ENCODE data around the gene NCOA3. TPM values are rescaled to one million over a fixed set of nuclear protein-coding genes. Genes with fewer than 3 reads are reported as not detected.

The NCOA3 gene
- total RNA-seq, 2 donors from 2014 or later = 76.0 to 113 TPM

- ATAC-seq (replicated peaks in 1 of 2) = no peak
- Mint-ChIP-seq H3K4me3 (no peak overlapping the region), H3K9me3 (no peaks in the 10 kb centered on the region), H3K36me3 (ENCODE audit: insufficient read depth in 2 of 2) (peaks cover 3 to 48% of the 10 kb centered on the region in 2 donors), H3K4me1 (ENCODE audit: low read depth) (no peaks in the 10 kb centered on the region), H3K27ac (no peak overlapping the region), H3K27me3 (ENCODE audit: low read depth) (no peaks in the 10 kb centered on the region)
- DNase-seq = no peak
Measured at GRCh38 chr20:47638851-47639250, 137.2 kb downstream of the NCOA3 start.

DNA sequence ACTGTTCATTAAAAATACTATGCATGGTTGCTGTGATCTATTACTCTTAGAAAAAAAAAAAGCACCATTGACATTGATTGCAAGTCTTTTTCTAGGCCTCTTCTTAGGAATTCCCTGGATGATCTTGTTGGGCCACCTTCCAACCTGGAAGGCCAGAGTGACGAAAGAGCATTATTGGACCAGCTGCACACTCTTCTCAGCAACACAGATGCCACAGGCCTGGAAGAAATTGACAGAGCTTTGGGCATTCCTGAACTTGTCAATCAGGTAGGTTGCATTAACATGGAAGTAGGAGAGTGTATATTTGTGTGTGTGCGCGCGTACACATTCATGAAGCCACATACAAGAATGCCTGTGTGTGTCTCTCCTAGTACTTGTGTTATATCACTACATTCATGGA lies 140.4 kb downstream of the NCOA3 start:
- DNase-seq = no peak
- no peak for ATAC-seq (replicated peaks in 1 of 2)
- no peaks in the 10 kb centered on the region for H3K9me3 Mint-ChIP-seq
- H3K27me3 Mint-ChIP-seq (ENCODE audit: low read depth) = no peaks in the 10 kb centered on the region
- H3K4me3 Mint-ChIP-seq = no peak overlapping the region
- no peak overlapping the region for H3K27ac Mint-ChIP-seq
- H3K36me3 Mint-ChIP-seq (ENCODE audit: insufficient read depth in 2 of 2) = peaks cover 8 to 43% of the 10 kb centered on the region in 2 donors
- no peaks in the 10 kb centered on the region for H3K4me1 Mint-ChIP-seq (ENCODE audit: low read depth)

GRCh38 chr20:47642624-47643023 lies 140.9 kb downstream of the NCOA3 start:
- Mint-ChIP-seq H3K27me3 (ENCODE audit: low read depth) (no peaks in the 10 kb centered on the region), H3K4me3 (no peak overlapping the region), H3K9me3 (no peaks in the 10 kb centered on the region), H3K4me1 (ENCODE audit: low read depth) (no peaks in the 10 kb centered on the region), H3K27ac (no peak overlapping the region), H3K36me3 (ENCODE audit: insufficient read depth in 2 of 2) (peaks cover 8 to 39% of the 10 kb centered on the region in 2 donors)
- DNase-seq (no peak), ATAC-seq (replicated peaks in 1 of 2) (no peak)

DNA sequence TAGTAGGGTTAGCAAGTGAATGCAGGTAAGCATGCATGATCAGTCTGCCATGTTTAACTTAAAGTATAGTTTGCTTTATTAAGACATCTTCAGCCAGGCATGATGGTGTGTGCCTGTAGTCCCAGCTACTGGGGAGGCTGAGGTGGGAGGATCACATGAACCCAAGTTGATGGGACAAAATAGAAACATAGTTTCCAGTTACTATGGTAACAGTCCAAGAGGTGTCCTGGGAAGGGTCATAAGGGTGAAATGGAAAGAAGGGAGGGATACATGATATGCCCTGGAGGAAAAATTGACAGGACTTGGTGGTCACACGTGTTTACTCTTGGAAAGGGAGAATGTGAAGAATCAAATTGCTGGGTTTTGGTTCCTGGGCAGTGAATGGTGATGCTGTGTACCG lies 143.9 kb downstream of the NCOA3 start:
- H3K27me3 Mint-ChIP-seq (ENCODE audit: low read depth) = no peaks in the 10 kb centered on the region
- DNase-seq (no peak), ATAC-seq (replicated peaks in 1 of 2) (no peak)
- peak overlapping the region; percentile 23 for H3K27ac Mint-ChIP-seq
- no peaks in the 10 kb centered on the region for H3K9me3 Mint-ChIP-seq
- no peaks in the 10 kb centered on the region for H3K4me1 Mint-ChIP-seq (ENCODE audit: low read depth)
- H3K36me3 Mint-ChIP-seq (ENCODE audit: insufficient read depth in 2 of 2) = peaks cover 8 to 38% of the 10 kb centered on the region in 2 donors
- no peak overlapping the region for H3K4me3 Mint-ChIP-seq

DNA sequence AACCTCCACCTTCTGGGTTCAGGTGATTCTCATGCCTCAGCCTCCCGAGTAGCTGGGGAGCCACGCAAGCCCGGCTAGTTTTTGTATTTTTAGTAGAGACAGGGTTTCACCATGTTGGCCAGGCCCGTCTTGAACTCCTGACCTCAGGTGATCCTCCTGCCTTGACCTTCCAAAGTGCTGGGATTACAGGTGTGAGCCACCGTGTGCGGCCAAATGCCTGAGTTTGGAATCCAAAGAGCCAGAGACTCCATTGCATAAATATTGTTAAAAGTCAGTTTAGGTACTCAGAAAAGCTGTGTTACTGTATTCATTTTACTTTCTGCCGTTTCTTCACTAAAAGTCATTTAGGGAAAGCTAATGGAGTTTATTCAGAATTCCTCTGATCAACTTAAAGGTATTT lies 146.3 kb downstream of the NCOA3 start:
- DNase-seq (no peak), ATAC-seq (replicated peaks in 1 of 2) (no peak)
- Mint-ChIP-seq H3K9me3 (no peaks in the 10 kb centered on the region), H3K36me3 (ENCODE audit: insufficient read depth in 2 of 2) (peaks cover 10 to 49% of the 10 kb centered on the region in 2 donors), H3K27ac (no peak overlapping the region), H3K27me3 (ENCODE audit: low read depth) (no peaks in the 10 kb centered on the region), H3K4me1 (ENCODE audit: low read depth) (no peaks in the 10 kb centered on the region), H3K4me3 (no peak overlapping the region)

- Mint-ChIP-seq H3K27ac (no peak overlapping the region), H3K36me3 (ENCODE audit: insufficient read depth in 2 of 2) (peaks cover 8 to 49% of the 10 kb centered on the region in 2 donors), H3K9me3 (no peaks in the 10 kb centered on the region)
Measured at GRCh38 chr20:47648943-47649342, 147.3 kb downstream of the NCOA3 start.

DNA sequence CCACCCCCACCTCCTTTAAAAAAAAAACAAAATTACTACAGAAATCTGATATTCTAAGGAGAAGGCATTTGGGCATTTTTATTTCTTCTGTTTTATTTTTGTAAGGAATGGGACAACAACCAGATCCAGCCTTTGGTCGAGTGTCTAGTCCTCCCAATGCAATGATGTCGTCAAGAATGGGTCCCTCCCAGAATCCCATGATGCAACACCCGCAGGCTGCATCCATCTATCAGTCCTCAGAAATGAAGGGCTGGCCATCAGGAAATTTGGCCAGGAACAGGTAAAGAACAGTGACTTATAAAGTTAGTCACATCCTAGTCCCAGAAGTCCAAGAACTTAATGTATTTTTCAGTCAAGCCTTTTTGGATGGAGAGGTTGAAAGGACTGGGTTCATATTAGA lies 150.6 kb downstream of the NCOA3 start:
- H3K27me3 Mint-ChIP-seq (ENCODE audit: low read depth) = no peaks in the 10 kb centered on the region
- peaks cover 3 to 46% of the 10 kb centered on the region in 2 donors for H3K36me3 Mint-ChIP-seq (ENCODE audit: insufficient read depth in 2 of 2)
- DNase-seq (no peak), ATAC-seq (replicated peaks in 1 of 2) (no peak)
- H3K4me1 Mint-ChIP-seq (ENCODE audit: low read depth) = no peaks in the 10 kb centered on the region
- H3K4me3 Mint-ChIP-seq = no peak overlapping the region
- H3K27ac Mint-ChIP-seq = peak overlapping the region; percentile 24
- no peaks in the 10 kb centered on the region for H3K9me3 Mint-ChIP-seq

More at GRCh38 chr20:47648943-47649342, 147.3 kb downstream of the NCOA3 start:
- Mint-ChIP-seq H3K4me3 (no peak overlapping the region), H3K4me1 (ENCODE audit: low read depth) (no peaks in the 10 kb centered on the region), H3K27me3 (ENCODE audit: low read depth) (no peaks in the 10 kb centered on the region)
- no peak for ATAC-seq (replicated peaks in 1 of 2)
- no peak for DNase-seq

DNA sequence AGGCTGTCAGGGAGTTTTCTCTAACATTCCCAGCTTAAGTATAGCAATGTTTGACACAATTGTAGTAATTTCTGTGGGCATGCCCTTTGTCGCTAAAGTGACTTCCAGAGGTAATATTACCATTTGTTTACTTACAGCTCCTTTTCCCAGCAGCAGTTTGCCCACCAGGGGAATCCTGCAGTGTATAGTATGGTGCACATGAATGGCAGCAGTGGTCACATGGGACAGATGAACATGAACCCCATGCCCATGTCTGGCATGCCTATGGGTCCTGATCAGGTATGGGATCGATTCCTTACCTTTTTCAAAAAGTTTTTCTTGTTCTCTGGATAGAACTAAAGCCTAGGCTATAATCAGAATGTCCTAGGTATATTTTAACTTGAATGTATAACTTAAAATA lies 151.1 kb downstream of the NCOA3 start:
- no peak for ATAC-seq (replicated peaks in 1 of 2)
- no peak for DNase-seq
- H3K36me3 Mint-ChIP-seq (ENCODE audit: insufficient read depth in 2 of 2) = peaks cover 3 to 43% of the 10 kb centered on the region in 2 donors
- H3K27me3 Mint-ChIP-seq (ENCODE audit: low read depth) = no peaks in the 10 kb centered on the region
- H3K27ac Mint-ChIP-seq = no peak overlapping the region
- H3K4me3 Mint-ChIP-seq = no peak overlapping the region
- no peaks in the 10 kb centered on the region for H3K4me1 Mint-ChIP-seq (ENCODE audit: low read depth)
- no peaks in the 10 kb centered on the region for H3K9me3 Mint-ChIP-seq

GRCh38 chr20:47653869-47654268 lies 152.2 kb downstream of the NCOA3 start:
- H3K36me3 Mint-ChIP-seq (ENCODE audit: insufficient read depth in 2 of 2) = peaks cover 3 to 44% of the 10 kb centered on the region in 2 donors
- ATAC-seq (replicated peaks in 1 of 2) = no peak

GRCh38 chr20:47654370-47654769 lies 152.7 kb downstream of the NCOA3 start:
- no peak for ATAC-seq (replicated peaks in 1 of 2)
- H3K36me3 Mint-ChIP-seq (ENCODE audit: insufficient read depth in 2 of 2) = peaks cover 3 to 41% of the 10 kb centered on the region in 2 donors

More at GRCh38 chr20:47653869-47654268, 152.2 kb downstream of the NCOA3 start:
- H3K9me3 Mint-ChIP-seq = no peaks in the 10 kb centered on the region
- no peak for DNase-seq
- no peak overlapping the region for H3K27ac Mint-ChIP-seq
- no peak overlapping the region for H3K4me3 Mint-ChIP-seq
- H3K27me3 Mint-ChIP-seq (ENCODE audit: low read depth) = no peaks in the 10 kb centered on the region
- H3K4me1 Mint-ChIP-seq (ENCODE audit: low read depth) = no peaks in the 10 kb centered on the region

DNA sequence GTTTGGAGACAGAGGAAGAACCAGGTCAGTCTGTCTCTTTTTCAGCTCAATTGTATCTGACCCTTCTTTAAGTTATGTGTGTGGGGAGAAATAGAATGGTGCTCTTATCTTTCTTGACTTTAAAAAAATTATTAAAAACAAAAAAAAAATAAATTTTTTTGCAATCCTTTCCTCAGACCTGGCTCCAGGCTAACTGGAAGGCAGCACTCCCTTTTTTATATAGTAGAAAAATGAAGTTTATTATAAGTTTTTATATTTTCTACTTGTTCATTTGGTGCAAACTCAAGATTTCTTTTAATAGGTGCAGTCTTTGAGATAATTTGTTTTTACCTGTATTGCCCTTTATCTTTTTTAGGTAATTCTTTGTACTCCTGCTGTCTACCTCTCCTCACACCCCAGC lies 153.9 kb downstream of the NCOA3 start:
- ATAC-seq (replicated peaks in 1 of 2) (no peak), DNase-seq (no peak)
- H3K4me1 Mint-ChIP-seq (ENCODE audit: low read depth) = no peaks in the 10 kb centered on the region
- no peak overlapping the region for H3K27ac Mint-ChIP-seq
- peaks cover 4 to 36% of the 10 kb centered on the region in 2 donors for H3K36me3 Mint-ChIP-seq (ENCODE audit: insufficient read depth in 2 of 2)
- H3K27me3 Mint-ChIP-seq (ENCODE audit: low read depth) = no peaks in the 10 kb centered on the region
- H3K9me3 Mint-ChIP-seq = no peaks in the 10 kb centered on the region
- no peak overlapping the region for H3K4me3 Mint-ChIP-seq

More at GRCh38 chr20:47654370-47654769, 152.7 kb downstream of the NCOA3 start:
- Mint-ChIP-seq H3K4me3 (no peak overlapping the region), H3K27me3 (ENCODE audit: low read depth) (no peaks in the 10 kb centered on the region), H3K27ac (peak overlapping the region; percentile 82), H3K4me1 (ENCODE audit: low read depth) (no peaks in the 10 kb centered on the region), H3K9me3 (no peaks in the 10 kb centered on the region)
- no peak for DNase-seq

DNA sequence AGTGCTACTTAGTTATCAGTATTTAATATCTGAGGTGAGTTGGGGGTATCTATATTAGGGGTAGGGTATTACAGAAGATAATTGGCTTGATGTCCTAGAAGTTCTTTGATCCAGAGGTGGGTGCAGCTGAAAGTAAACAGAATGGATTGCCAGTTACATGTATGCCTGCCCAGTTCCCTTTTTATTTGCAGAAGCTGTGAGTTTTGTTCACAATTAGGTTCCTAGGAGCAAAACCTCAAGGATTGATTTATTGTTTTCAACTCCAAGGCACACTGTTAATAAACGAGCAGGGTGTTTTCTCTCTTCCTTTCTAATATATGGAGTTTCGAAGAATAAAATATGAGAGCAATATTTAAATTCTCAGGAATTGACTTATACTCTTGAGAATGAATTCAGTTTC lies 154.6 kb downstream of the NCOA3 start:
- H3K9me3 Mint-ChIP-seq = no peaks in the 10 kb centered on the region
- H3K36me3 Mint-ChIP-seq (ENCODE audit: insufficient read depth in 2 of 2) = peaks cover 3 to 38% of the 10 kb centered on the region in 2 donors
- no peaks in the 10 kb centered on the region for H3K4me1 Mint-ChIP-seq (ENCODE audit: low read depth)
- DNase-seq = no peak
- no peak for ATAC-seq (replicated peaks in 1 of 2)
- no peak overlapping the region for H3K4me3 Mint-ChIP-seq
- H3K27ac Mint-ChIP-seq = peak overlapping the region; percentile 50
- no peaks in the 10 kb centered on the region for H3K27me3 Mint-ChIP-seq (ENCODE audit: low read depth)

GRCh38 chr20:47659904-47660601 lies 158.4 kb downstream of the NCOA3 start:
- H3K27ac Mint-ChIP-seq = no peak overlapping the region
- no peaks in the 10 kb centered on the region for H3K27me3 Mint-ChIP-seq (ENCODE audit: low read depth)
- H3K4me1 Mint-ChIP-seq (ENCODE audit: low read depth) = no peaks in the 10 kb centered on the region
- H3K36me3 Mint-ChIP-seq (ENCODE audit: insufficient read depth in 2 of 2) = peaks cover 1 to 17% of the 10 kb centered on the region in 2 donors
- DNase-seq (no peak), ATAC-seq (replicated peaks in 1 of 2) (no peak)
- H3K4me3 Mint-ChIP-seq = no peak overlapping the region
- H3K9me3 Mint-ChIP-seq = no peaks in the 10 kb centered on the region

GRCh38 chr20:47660602-47660905 lies 158.9 kb downstream of the NCOA3 start:
- no peak for ATAC-seq (replicated peaks in 1 of 2)
- peaks cover 1 to 16% of the 10 kb centered on the region in 2 donors for H3K36me3 Mint-ChIP-seq (ENCODE audit: insufficient read depth in 2 of 2)
- H3K4me1 Mint-ChIP-seq (ENCODE audit: low read depth) = no peaks in the 10 kb centered on the region
- no peaks in the 10 kb centered on the region for H3K27me3 Mint-ChIP-seq (ENCODE audit: low read depth)
- DNase-seq = no peak
- H3K27ac Mint-ChIP-seq = peak overlapping the region; percentile 45
- no peak overlapping the region for H3K4me3 Mint-ChIP-seq
- no peaks in the 10 kb centered on the region for H3K9me3 Mint-ChIP-seq
